ENCODE results near the gene NIT1.

Gene NIT1

DNA sequence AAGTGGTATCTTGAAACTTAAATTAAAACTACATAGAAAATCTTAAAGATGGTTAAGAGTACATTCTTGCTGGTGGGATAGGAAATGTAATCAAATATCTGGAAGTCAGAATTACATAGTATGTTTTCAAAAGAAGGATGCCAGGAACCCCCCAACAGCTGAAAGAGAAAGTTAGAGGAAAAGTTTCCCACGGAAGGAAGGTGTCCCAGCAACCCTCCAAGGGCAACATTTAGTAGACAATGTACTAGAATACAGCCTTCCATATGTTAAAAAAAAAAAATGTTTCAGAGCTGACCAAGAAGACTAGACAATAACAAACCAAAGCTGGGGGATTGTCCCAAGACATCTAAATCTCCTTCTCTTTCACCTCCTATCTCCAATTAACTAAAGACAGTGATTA is 12.4 kb downstream of the NIT1 start:
- H3K14ac ChIP-seq (ENCODE audit: low read length): no peak overlapping the region
- H3K9me3 ChIP-seq (replicated peaks in 1 of 2; ENCODE audit: control insufficient read depth in 2 of 2, insufficient read depth in 1 of 2, low read depth in 1 of 2, low read length in 2 of 2): no peaks in the 10 kb centered on the region
- no peak for DNase-seq (ENCODE audit: low spot score)
- no peak overlapping the region for H2BK12ac ChIP-seq (ENCODE audit: low read length)
- WGBS, 2 donors (ENCODE audit: extremely low coverage in 2 of 2, insufficient read length in 2 of 2, insufficient replicate concordance in 1 of 2): no CpG with 5 or more reads among the region's 1 CpG
- no peak overlapping the region for H2AK5ac ChIP-seq (ENCODE audit: low read depth, low read length)
- H2BK120ac ChIP-seq (ENCODE audit: low read depth, low read length): no peak overlapping the region
- H3K4me2 ChIP-seq (ENCODE audit: insufficient read depth, low read length, poor library complexity, severe bottlenecking): no peak overlapping the region
- no peaks in the 10 kb centered on the region for H3K27me3 ChIP-seq (ENCODE audit: control insufficient read depth in 3 of 3, insufficient read depth in 3 of 3, low read depth in 1 of 3, low read length in 3 of 3)
- H4K91ac ChIP-seq (ENCODE audit: low read depth, low read length, poor library complexity): no peak overlapping the region
- H3K27ac ChIP-seq (replicated peaks; ENCODE audit: low read length): no peak overlapping the region
- no peak overlapping the region for H3K18ac ChIP-seq (ENCODE audit: low read length)
- H3K36me3 ChIP-seq (replicated peaks in 1 of 2; ENCODE audit: control insufficient read depth in 2 of 2, insufficient read depth in 2 of 2, low read length in 2 of 2): peaks cover 19 to 50% of the 10 kb centered on the region in 2 donors
- no peak overlapping the region for H3K23ac ChIP-seq (ENCODE audit: low read depth, low read length, poor library complexity)
- no peak overlapping the region for H2BK15ac ChIP-seq (ENCODE audit: low read length)
- H2BK5ac ChIP-seq (ENCODE audit: low read length): no peak overlapping the region
- no peak overlapping the region for H3K9ac ChIP-seq (ENCODE audit: low read depth, low read length, poor library complexity)
- peaks cover 5% of the 10 kb centered on the region for H3K79me1 ChIP-seq (ENCODE audit: low read depth, low read length)
- no peak overlapping the region for H3K4me3 ChIP-seq (ENCODE audit: low read length in 2 of 2)
- no peak overlapping the region for H2AFZ ChIP-seq (ENCODE audit: low read length)
- H4K8ac ChIP-seq (ENCODE audit: low read depth, low read length): no peak overlapping the region
- peaks cover 3 to 15% of the 10 kb centered on the region in 2 donors for H3K4me1 ChIP-seq (ENCODE audit: control insufficient read depth in 2 of 2, insufficient read depth in 1 of 2, low read depth in 1 of 2, low read length in 2 of 2)
- H3K4ac ChIP-seq (ENCODE audit: low read length): no peak overlapping the region

DNA sequence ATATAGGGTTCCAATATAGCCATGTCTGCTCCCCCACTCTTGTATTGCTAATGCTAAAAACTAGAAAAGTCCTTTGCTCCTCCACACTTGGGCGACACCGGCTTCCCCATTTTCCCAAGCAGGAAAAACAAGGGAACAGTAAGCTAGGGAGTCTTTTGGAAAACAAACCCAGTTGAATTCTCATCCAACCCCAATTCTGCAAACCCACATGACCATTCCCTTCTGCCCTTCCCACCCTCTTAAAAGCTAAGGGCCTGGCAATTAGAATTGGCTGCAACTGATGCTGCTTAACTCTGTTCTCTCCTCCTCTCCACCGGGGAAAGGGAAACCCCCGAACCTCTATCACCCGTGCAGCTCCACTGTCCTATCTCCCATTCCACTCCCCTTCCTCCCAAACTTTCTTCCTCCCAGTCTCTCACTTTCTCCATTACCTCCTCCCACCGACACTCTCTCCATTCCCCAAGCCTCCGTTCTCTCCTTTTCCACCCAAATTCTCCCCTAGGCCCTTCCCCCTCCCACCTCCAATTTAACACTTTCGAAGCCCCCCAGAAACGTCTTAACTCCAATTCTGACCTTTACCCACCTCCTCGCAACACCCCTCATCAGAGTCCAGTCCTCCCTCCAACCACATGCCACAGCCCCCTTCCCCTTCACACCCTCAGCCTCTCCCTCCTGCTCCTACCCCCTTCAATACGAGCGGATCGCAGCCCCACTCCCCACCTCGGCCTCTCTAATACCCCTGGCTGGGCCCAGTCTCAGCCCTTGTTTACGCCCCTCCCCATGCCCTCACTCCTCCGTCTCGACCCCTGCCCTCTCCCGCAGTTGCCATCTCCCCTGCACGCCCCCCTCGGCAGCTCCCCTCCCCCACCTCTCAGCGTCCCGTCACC is 13.9 kb downstream of the NIT1 start:
- Histone ChIP-seq H3K79me1 (ENCODE audit: low read depth, low read length) (peaks cover 5% of the 10 kb centered on the region), H3K9me3 (replicated peaks in 1 of 2; ENCODE audit: control insufficient read depth in 2 of 2, insufficient read depth in 1 of 2, low read depth in 1 of 2, low read length in 2 of 2) (no peaks in the 10 kb centered on the region), H2AFZ (ENCODE audit: low read length) (peak overlapping the region; percentile 78), H3K9ac (ENCODE audit: low read depth, low read length, poor library complexity) (peak overlapping the region; percentile 94), H3K4me1 (ENCODE audit: control insufficient read depth in 2 of 2, insufficient read depth in 1 of 2, low read depth in 1 of 2, low read length in 2 of 2) (peaks cover 3 to 15% of the 10 kb centered on the region in 2 donors), H2BK12ac (ENCODE audit: low read length) (no peak overlapping the region), H3K18ac (ENCODE audit: low read length) (peak overlapping the region; percentile 93), H2BK5ac (ENCODE audit: low read length) (peak overlapping the region; percentile 84), H4K8ac (ENCODE audit: low read depth, low read length) (no peak overlapping the region), H3K4me2 (ENCODE audit: insufficient read depth, low read length, poor library complexity, severe bottlenecking) (peak overlapping the region; percentile 83), H2AK5ac (ENCODE audit: low read depth, low read length) (peak overlapping the region; percentile 82), H3K27me3 (ENCODE audit: control insufficient read depth in 3 of 3, insufficient read depth in 3 of 3, low read depth in 1 of 3, low read length in 3 of 3) (no peaks in the 10 kb centered on the region), H3K23ac (ENCODE audit: low read depth, low read length, poor library complexity) (peak overlapping the region; percentile 94), H3K4ac (ENCODE audit: low read length) (no peak overlapping the region), H4K91ac (ENCODE audit: low read depth, low read length, poor library complexity) (no peak overlapping the region), H3K36me3 (replicated peaks in 1 of 2; ENCODE audit: control insufficient read depth in 2 of 2, insufficient read depth in 2 of 2, low read length in 2 of 2) (peaks cover 14 to 39% of the 10 kb centered on the region in 2 donors), H2BK120ac (ENCODE audit: low read depth, low read length) (no peak overlapping the region), H3K14ac (ENCODE audit: low read length) (peak overlapping the region; percentile 72), H2BK15ac (ENCODE audit: low read length) (no peak overlapping the region), H3K27ac (replicated peaks; ENCODE audit: low read length) (peak overlapping the region; percentile 88), H3K4me3 (ENCODE audit: low read length in 2 of 2) (peak overlapping the region; percentile 74 to 94)
- no CpG with 5 or more reads among the region's 22 CpGs for WGBS, 2 donors (ENCODE audit: extremely low coverage in 2 of 2, insufficient read length in 2 of 2, insufficient replicate concordance in 1 of 2)
- DNase-seq (ENCODE audit: low spot score): no peak

DNA sequence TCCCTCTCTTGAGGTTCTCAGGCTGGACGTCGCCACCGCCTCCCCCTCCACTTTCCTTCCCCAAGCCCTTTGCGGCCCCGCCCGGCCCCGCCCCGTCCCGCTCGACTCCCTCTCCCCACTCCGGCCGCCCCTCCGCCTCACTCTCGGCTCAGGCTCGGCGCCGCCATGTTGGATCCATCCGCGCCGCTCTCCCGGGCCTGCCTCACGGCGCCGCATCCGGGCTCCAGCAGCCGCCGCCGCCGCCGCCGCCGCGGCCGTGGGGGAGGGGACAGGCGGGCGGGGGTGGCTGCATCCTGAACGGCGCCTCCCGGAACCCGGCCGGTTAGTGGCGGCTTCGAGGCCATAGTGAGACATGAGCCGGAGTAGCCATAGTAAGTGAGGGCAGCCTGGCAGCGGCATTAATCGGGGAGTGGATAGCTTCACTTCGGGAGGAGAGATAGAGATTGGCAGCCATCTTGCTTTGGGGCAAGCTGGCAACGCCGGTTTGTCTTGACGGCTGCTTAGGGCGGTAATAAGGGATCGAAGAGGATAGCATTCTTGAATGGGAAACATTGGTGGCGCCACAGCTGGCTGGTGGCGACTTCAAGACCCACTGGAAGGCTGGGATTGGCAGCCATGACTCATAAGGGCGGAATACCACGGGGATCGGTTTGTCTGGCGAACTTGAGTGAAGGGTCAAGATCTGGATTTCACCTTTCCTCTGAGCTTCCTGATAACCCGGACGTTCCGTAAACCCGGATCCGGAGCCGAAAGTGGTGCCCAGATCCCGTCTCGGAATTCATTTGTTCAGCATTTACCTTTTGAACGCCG is 14.7 kb downstream of the NIT1 start, which contains the start of gene DEDD:
DEDD (minus strand) TSS at position 258 of the 810 bp plus-strand sequence. CDS start 8,205 bp downstream, outside the sequence.
- Histone ChIP-seq H3K27me3 (ENCODE audit: control insufficient read depth in 3 of 3, insufficient read depth in 3 of 3, low read depth in 1 of 3, low read length in 3 of 3) (no peaks in the 10 kb centered on the region), H3K18ac (ENCODE audit: low read length) (peak within 1 kb of the TSS; percentile 93), H2AK5ac (ENCODE audit: low read depth, low read length) (peak within 1 kb of the TSS; percentile 82), H2BK5ac (ENCODE audit: low read length) (peak within 1 kb of the TSS; percentile 84), H3K23ac (ENCODE audit: low read depth, low read length, poor library complexity) (peak within 1 kb of the TSS; percentile 94), H3K36me3 (replicated peaks in 1 of 2; ENCODE audit: control insufficient read depth in 2 of 2, insufficient read depth in 2 of 2, low read length in 2 of 2) (peaks cover 11 to 30% of the 10 kb centered on the region in 2 donors), H3K4me1 (ENCODE audit: control insufficient read depth in 2 of 2, insufficient read depth in 1 of 2, low read depth in 1 of 2, low read length in 2 of 2) (peaks cover 3 to 15% of the 10 kb centered on the region in 2 donors), H3K79me1 (ENCODE audit: low read depth, low read length) (peaks cover 5% of the 10 kb centered on the region), H3K4me3 (ENCODE audit: low read length in 2 of 2) (peak within 1 kb of the TSS; percentile 74 to 94), H2BK12ac (ENCODE audit: low read length) (no peak within 1 kb of the TSS), H2BK15ac (ENCODE audit: low read length) (no peak within 1 kb of the TSS), H3K4me2 (ENCODE audit: insufficient read depth, low read length, poor library complexity, severe bottlenecking) (peak within 1 kb of the TSS; percentile 83), H4K91ac (ENCODE audit: low read depth, low read length, poor library complexity) (no peak within 1 kb of the TSS), H2BK120ac (ENCODE audit: low read depth, low read length) (no peak within 1 kb of the TSS), H2AFZ (ENCODE audit: low read length) (peak within 1 kb of the TSS; percentile 78), H3K9ac (ENCODE audit: low read depth, low read length, poor library complexity) (peak within 1 kb of the TSS; percentile 94), H3K4ac (ENCODE audit: low read length) (no peak within 1 kb of the TSS), H3K27ac (replicated peaks; ENCODE audit: low read length) (peak within 1 kb of the TSS; percentile 88), H3K9me3 (replicated peaks in 1 of 2; ENCODE audit: control insufficient read depth in 2 of 2, insufficient read depth in 1 of 2, low read depth in 1 of 2, low read length in 2 of 2) (no peaks in the 10 kb centered on the region), H3K14ac (ENCODE audit: low read length) (peak within 1 kb of the TSS; percentile 72), H4K8ac (ENCODE audit: low read depth, low read length) (no peak within 1 kb of the TSS)
- WGBS, 2 donors (ENCODE audit: extremely low coverage in 2 of 2, insufficient read length in 2 of 2, insufficient replicate concordance in 1 of 2): no CpG with 5 or more reads among the region's 68 CpGs
- DNase-seq (ENCODE audit: low spot score): peak; percentile 95
